Vagina (tissue), 2 donors: ENCODE data around the gene ANKRD11.

Source experiments
- CTCF ChIP-seq, 3 experiments: fragments of 450-650 bp in 2 of 3; fragments of 200-600 bp in 1 of 3; sonication (generic) in 1 of 3; IDR thresholded peaks; one replicate each; pipeline ENCODE4 v1.5.1; 2017 to 2019; ENCODE audit warnings: antibody characterized with exemption in 3 of 3, mild to moderate bottlenecking in 2 of 3, moderate library complexity in 2 of 3
- POLR2A ChIP-seq, 2 donors: fragments of 450-650 bp; IDR thresholded peaks; one replicate each; pipeline ENCODE4 v1.6.1; 2017; ENCODE audit warnings: antibody characterized with exemption in 2 of 2, mild to moderate bottlenecking in 2 of 2, moderate library complexity in 2 of 2

DNA sequence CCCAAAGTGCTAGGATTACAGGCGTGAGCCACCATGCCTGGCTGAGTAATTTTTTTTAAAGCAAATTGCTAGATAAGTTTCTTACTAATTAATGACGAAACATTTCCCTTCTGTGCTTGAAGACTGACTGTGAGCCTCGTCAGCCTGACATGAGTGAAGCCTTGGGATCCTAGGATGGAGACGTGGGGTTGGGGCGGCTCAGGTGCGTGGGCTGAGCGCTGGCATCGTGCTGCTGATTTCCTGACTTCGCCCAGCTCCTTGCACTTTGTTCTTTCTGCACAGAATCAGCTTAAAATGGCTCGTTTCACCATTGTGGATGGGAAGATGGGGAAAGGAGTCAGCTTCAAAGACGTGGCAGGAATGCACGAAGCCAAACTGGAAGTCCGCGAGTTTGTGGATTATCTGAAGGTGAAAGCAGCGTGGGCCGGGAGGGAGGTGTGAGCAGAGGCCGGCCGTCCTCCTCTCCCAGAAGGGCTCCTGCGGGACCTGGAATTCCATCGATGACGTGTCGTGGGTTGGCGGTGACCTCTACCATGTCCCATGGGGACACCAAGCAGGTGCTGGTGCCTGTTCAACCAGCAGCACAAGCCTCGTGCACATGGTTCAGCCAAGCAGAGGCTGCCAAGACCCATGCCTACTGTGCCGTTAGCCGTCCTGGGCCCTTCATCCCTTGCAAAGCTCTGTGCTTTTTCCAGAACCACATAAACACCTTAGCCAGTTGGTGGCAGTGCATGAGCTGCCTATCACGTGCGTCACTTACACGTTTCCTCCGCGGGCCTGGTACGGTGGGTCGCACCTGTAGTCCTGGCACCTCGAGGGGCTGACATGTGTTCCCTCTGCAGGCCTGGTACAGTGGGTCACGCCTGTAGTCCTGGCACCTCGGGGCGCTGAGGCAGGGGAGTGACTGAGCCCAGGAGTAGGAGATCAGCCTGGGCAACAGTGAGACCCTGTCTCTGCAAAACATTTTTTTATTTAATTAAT, 40.3 kb upstream of the ANKRD11 start:
- no peak for TF ChIP-seq CTCF (IDR thresholded peaks at IDR 0.05)
- no peak for TF ChIP-seq POLR2A (IDR thresholded peaks at IDR 0.05)
